ENCODE results near the gene LMTK3. TPM values are rescaled to one million over a fixed set of nuclear protein-coding genes. Genes with fewer than 3 reads are reported as not detected.
"Not testable (repeated sequence)": the region's sequence is repeated elsewhere in the genome, so short reads cannot be mapped to it uniquely, and the experiment has no call there.

The LMTK3 gene
- total RNA-seq, 2 donors from 2014 or later: 1.7 to 3.1 TPM

DNA sequence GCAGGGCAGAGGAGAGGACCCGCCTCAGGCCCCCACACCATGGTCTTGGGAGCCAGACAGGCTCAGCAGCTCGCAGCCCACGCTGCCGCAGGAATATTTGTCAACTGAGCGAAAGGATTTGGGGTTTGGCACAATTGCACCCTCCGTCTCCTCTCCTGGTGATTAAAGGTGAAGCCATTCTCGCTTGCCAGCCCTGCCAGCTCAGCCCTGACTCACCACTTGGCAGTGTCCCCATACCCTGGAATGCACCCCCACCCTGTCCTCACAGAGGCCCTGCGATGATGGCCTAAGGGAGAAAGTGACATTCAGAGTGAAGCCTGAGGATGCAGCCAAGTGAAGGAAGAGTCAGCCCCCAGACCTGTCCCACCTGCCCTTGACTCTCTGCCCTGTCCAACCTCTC lies 23.7 kb downstream of the LMTK3 start:
- Histone ChIP-seq H3K9ac (ENCODE audit: low read depth in 2 of 2, low read length in 2 of 2) (peak overlapping the region in 1 of 2 donors; percentile 12), H3K27me3 (peaks cover 3% of the 10 kb centered on the region), H3K36me3 (no peaks in the 10 kb centered on the region)

DNA sequence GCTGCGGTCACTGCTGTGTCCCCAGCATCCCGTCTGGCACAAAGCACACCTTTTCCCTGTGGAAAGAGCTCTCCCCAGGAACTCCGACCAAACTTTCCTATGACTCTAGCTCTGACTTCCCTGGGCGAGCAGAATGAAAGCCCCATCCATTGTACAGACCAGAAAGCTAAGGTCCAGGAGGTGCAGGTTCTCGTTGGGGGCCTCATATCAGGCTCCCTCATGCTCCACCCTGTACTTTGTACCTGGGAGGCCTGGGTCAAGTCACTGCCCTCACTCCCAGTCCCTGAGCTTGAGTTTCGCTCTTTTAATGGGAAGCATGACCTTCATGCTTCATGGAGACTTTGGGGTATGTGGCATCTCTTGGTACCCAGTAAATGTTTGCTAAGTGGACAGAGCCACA lies 24.1 kb downstream of the LMTK3 start:
- H3K4me1 ChIP-seq: peaks cover 12% of the 10 kb centered on the region
- intact Hi-C loops (cut with DNase I): loop anchor here (5.0 kb wide), 1 partner anchor 100 kb away; no protein-coding TSS in a partner anchor
- H3K27me3 ChIP-seq: peaks cover 3% of the 10 kb centered on the region
- H3K9ac ChIP-seq (ENCODE audit: low read depth in 2 of 2, low read length in 2 of 2): peak overlapping the region in 1 of 2 donors; percentile 12
- no peak overlapping the region for H3K4me3 ChIP-seq
- no peak for TF ChIP-seq CTCF (IDR thresholded peaks at IDR 0.05)
- no peaks in the 10 kb centered on the region for H3K36me3 ChIP-seq
- no peak for DNase-seq
- H3K9me3 ChIP-seq: no peaks in the 10 kb centered on the region
- H3K27ac ChIP-seq: no peak overlapping the region

More for the DNA sequence above, 23.7 kb downstream of the LMTK3 start:
- no peak overlapping the region for H3K27ac ChIP-seq
- DNase-seq: peak; percentile 80
- no peaks in the 10 kb centered on the region for H3K9me3 ChIP-seq
- no peak for TF ChIP-seq CTCF (IDR thresholded peaks at IDR 0.05)
- H3K4me3 ChIP-seq: no peak overlapping the region
- intact Hi-C loops (cut with DNase I): loop anchor here (5.0 kb wide), 1 partner anchor 99 kb away; no protein-coding TSS in a partner anchor
- peaks cover 12% of the 10 kb centered on the region for H3K4me1 ChIP-seq

DNA sequence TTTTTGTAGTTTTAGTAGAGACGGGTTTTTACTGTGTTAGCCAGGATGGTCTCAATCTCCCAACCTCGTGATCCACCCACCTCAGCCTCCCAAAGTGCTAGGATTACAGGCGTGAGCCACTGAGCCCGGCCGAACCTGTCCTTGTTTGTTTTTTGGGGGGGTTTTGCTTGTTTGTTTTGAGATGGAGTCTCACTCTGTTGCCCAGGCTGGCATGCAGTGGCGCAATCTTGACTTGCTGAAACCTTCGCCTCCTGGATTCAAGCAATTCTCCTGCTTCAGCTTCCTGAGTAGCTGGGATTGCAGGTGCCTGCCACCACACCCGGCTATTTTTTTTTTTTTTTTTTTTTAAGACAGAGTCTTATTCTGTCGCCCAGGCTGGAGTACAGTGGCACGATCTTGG lies 24.9 kb downstream of the LMTK3 start:
- not testable (repeated sequence) for DNase-seq; H3K27ac ChIP-seq; H3K4me3 ChIP-seq; H3K27me3 ChIP-seq; H3K9ac ChIP-seq (ENCODE audit: low read depth in 2 of 2, low read length in 2 of 2); H3K36me3 ChIP-seq; H3K9me3 ChIP-seq
- peaks cover 12% of the 10 kb centered on the region for H3K4me1 ChIP-seq
- intact Hi-C loops (cut with DNase I): loop anchor here (5.0 kb wide), 1 partner anchor 101 kb away; no protein-coding TSS in a partner anchor

GRCh38 chr19:48484931-48485612 lies 26.6 kb downstream of the LMTK3 start:
- no peak overlapping the region for H3K27ac ChIP-seq
- H3K36me3 ChIP-seq: no peaks in the 10 kb centered on the region
- intact Hi-C loops (cut with DNase I): loop anchor here (5.0 kb wide), 1 partner anchor 102 kb away; no protein-coding TSS in a partner anchor
- TF ChIP-seq CTCF (IDR thresholded peaks at IDR 0.05): no peak
- peaks cover 9% of the 10 kb centered on the region for H3K4me1 ChIP-seq
- H3K27me3 ChIP-seq: peaks cover under 1% of the 10 kb centered on the region
- no peaks in the 10 kb centered on the region for H3K9me3 ChIP-seq
- no peak overlapping the region for H3K4me3 ChIP-seq
- H3K9ac ChIP-seq (ENCODE audit: low read depth in 2 of 2, low read length in 2 of 2): no peak overlapping the region
- no peak for DNase-seq

- Histone ChIP-seq H3K9ac (ENCODE audit: low read depth in 2 of 2, low read length in 2 of 2) (no peak overlapping the region), H3K4me1 (peaks cover 6% of the 10 kb centered on the region), H3K27me3 (no peaks in the 10 kb centered on the region), H3K36me3 (no peaks in the 10 kb centered on the region), H3K4me3 (no peak overlapping the region), H3K9me3 (no peaks in the 10 kb centered on the region), H3K27ac (no peak overlapping the region)
- TF ChIP-seq CTCF (IDR thresholded peaks at IDR 0.05): no peak
- intact Hi-C loops (cut with DNase I): no loop called here
- no peak for DNase-seq
These were observed 27.3 kb downstream of the LMTK3 start for GRCh38 chr19:48484247-48484893.

DNA sequence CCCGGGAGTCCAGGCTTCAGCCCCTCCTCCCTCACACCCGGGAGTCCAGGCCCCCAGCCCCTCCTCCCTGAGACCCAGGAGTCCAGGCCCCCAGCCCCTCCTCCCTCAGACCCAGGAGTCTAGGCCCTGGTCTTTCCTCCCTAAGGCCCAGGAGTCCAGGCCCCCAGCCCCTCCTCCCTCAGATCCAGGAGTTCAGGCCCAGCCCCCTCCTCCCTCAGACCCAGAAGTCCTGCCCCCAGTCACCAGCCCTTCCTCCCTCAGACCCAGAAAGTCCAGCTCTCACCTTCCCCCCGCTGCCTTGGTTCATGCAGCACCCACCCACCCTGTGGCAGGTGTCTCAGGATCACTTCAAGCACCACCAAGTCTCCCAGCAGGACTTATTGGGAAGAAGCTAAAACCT lies 28.3 kb downstream of the LMTK3 start:
- Histone ChIP-seq H3K9ac (ENCODE audit: low read depth in 2 of 2, low read length in 2 of 2) (no peak overlapping the region), H3K36me3 (no peaks in the 10 kb centered on the region), H3K9me3 (no peaks in the 10 kb centered on the region), H3K4me1 (peaks cover 5% of the 10 kb centered on the region), H3K27ac (no peak overlapping the region), H3K4me3 (no peak overlapping the region), H3K27me3 (no peaks in the 10 kb centered on the region)
- no peak for TF ChIP-seq CTCF (IDR thresholded peaks at IDR 0.05)
- no peak for DNase-seq
- intact Hi-C loops (cut with DNase I): no loop called here

Data from colonic mucosa (tissue), 4 donors.